ENCODE data around the gene MTHFS. TPM values are rescaled to one million over a fixed set of nuclear protein-coding genes. Genes with fewer than 3 reads are reported as not detected.

Gene MTHFS
- total and polyA plus RNA-seq, 7 donors, result 6.9 to 59.9 (median 31.0) TPM

DNA sequence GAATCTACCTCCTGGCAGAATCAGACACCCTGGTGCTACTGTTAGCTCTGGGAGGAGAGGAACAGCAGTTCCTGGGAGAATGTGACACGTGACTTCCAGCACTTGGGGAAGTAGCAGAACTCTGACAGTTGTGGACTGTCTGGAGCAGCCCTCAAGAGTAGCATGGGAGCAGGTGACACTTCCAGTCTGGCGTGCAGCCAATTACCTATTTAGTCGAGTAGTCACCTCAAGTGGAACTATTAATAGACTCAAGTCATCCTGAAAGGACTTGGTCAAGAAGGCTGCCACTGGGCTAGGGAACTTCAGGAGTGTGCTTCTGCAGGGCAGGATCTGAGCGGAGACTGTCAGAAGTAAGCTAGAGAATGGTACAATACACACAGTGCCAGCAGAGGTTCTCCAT, 62.3 kb downstream of the MTHFS start:
- 68 to 74% methylated on average over 4 of the region's 4 CpGs for WGBS, 2 donors

DNA sequence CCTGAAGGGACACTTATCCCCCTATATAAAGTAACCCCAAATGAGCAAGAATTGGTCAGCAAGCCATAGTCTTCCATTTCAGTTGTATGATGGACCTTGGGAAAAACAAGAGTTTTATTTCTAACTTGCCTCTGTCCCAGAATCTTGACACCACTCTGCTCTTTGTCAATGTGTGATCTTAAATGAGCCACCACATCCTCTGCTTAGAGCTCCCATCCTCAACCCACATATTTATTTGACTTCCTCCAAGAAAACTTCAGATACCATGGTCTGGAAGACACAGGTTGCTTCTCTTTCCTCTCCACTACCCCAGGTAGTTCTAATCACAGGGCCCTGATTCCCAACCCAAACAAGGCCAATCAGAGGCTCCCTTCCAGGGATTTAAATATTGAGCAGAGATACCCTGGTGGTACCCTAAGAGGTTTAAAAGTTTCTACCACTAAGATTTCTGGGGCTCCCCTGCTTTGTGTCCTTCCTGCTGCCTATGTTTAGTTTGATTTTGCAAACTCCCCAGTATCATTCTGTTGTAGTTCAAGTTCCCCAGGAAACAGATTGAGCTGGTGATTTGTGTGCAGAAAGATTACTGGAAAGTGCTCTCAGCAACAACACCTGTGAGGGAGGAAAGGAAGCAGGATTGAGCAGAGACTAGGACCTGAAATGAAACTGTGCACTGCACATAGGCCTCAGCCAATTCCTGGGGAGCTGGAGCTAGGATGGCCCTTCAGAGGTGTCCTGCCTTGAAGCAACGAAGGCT, 64.3 kb downstream of the MTHFS start:
- WGBS, 2 donors, result 72 to 95% methylated on average over 1 of the region's 1 CpG
- Histone ChIP-seq H3K4me1 (no peaks in the 10 kb centered on the region), H3K27ac (no peak overlapping the region), H3K9me3 (no peaks in the 10 kb centered on the region), H3K27me3 (no peaks in the 10 kb centered on the region), H3K4me3 (no peak overlapping the region), H3K36me3 (no peaks in the 10 kb centered on the region)
- TF ChIP-seq, protein P1, sequence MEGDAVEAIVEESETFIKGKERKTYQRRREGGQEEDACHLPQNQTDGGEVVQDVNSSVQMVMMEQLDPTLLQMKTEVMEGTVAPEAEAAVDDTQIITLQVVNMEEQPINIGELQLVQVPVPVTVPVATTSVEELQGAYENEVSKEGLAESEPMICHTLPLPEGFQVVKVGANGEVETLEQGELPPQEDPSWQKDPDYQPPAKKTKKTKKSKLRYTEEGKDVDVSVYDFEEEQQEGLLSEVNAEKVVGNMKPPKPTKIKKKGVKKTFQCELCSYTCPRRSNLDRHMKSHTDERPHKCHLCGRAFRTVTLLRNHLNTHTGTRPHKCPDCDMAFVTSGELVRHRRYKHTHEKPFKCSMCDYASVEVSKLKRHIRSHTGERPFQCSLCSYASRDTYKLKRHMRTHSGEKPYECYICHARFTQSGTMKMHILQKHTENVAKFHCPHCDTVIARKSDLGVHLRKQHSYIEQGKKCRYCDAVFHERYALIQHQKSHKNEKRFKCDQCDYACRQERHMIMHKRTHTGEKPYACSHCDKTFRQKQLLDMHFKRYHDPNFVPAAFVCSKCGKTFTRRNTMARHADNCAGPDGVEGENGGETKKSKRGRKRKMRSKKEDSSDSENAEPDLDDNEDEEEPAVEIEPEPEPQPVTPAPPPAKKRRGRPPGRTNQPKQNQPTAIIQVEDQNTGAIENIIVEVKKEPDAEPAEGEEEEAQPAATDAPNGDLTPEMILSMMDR (IDR thresholded peaks at IDR 0.05), result no peak
- TF ChIP-seq POLR2A (IDR thresholded peaks at IDR 0.05) (no peak), POLR2AphosphoS5 (IDR thresholded peaks at IDR 0.05) (no peak), EP300 (IDR thresholded peaks at IDR 0.05) (no peak)
- no peak for DNase-seq
- intact Hi-C loops (cut with DNase I), result no loop called here

More for the DNA sequence above, 62.3 kb downstream of the MTHFS start:
- TF ChIP-seq, protein P1 (IDR thresholded peaks at IDR 0.05), result no peak
- TF ChIP-seq POLR2AphosphoS5 (IDR thresholded peaks at IDR 0.05) (no peak), EP300 (IDR thresholded peaks at IDR 0.05) (no peak), POLR2A (IDR thresholded peaks at IDR 0.05) (no peak)
- peaks cover 0 to 4% (median 0%) of the 10 kb centered on the region in 4 donors for H3K36me3 ChIP-seq
- H3K27ac ChIP-seq, result no peak overlapping the region
- intact Hi-C loops (cut with DNase I), result no loop called here
- H3K9me3 ChIP-seq, result no peaks in the 10 kb centered on the region
- no peak overlapping the region for H3K4me3 ChIP-seq
- no peaks in the 10 kb centered on the region for H3K4me1 ChIP-seq
- no peaks in the 10 kb centered on the region for H3K27me3 ChIP-seq
- DNase-seq, result no peak

DNA sequence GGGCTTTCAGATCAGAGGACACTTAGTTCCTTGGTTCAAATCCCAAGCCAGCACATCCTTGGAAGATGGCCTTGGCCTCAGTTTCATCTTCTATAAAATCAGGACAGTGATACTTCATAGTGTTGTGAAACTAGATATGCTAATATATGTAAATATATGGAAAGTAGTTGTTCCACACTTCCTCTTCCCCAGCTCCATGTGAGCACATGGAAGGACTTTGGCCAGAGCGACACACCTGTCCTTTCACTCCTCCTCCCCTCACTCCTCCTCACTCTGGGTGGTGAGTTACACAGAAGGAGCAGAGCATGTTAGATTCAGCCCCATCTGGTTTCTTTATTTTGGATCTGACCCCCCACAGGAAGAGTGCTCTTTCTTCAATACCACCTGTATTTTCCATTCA, 65.2 kb downstream of the MTHFS start:
- H3K36me3 ChIP-seq, result no peaks in the 10 kb centered on the region
- intact Hi-C loops (cut with DNase I), result no loop called here
- H3K4me3 ChIP-seq, result no peak overlapping the region
- WGBS, 2 donors, result 71 to 92% methylated on average over 1 of the region's 1 CpG
- no peak for DNase-seq
- H3K27me3 ChIP-seq, result no peaks in the 10 kb centered on the region
- H3K9me3 ChIP-seq, result no peaks in the 10 kb centered on the region
- no peaks in the 10 kb centered on the region for H3K4me1 ChIP-seq
- no peak overlapping the region for H3K27ac ChIP-seq
- TF ChIP-seq POLR2AphosphoS5 (IDR thresholded peaks at IDR 0.05), result no peak
- no peak for TF ChIP-seq POLR2A (IDR thresholded peaks at IDR 0.05)
- TF ChIP-seq EP300 (IDR thresholded peaks at IDR 0.05), result no peak
- TF ChIP-seq, protein P1 (IDR thresholded peaks at IDR 0.05), result no peak

DNA sequence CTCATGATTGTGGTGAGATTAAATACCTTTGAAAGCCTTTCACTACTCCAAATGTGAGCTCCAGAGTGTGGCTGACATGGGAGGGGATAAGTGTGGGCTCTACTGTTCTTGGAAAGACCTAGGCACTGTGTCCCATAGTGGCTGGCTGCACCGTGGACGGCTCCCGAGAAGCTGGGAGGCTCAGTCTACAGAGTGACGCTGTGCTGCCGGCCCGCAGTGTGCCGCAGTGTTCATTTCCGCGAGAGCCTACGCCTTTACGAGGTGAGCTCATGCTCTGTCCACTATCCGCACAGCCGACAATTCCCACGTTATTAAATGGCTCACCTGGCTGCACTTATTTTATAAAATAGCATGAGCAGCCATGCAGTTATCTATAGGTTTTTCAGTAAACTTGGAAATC, 66.9 kb downstream of the MTHFS start:
- H3K4me1 ChIP-seq, result no peaks in the 10 kb centered on the region
- H3K4me3 ChIP-seq, result no peak overlapping the region
- DNase-seq, result no peak
- WGBS, 2 donors, result 94 to 96% methylated on average over 14 of the region's 14 CpGs
- no peaks in the 10 kb centered on the region for H3K9me3 ChIP-seq
- no peaks in the 10 kb centered on the region for H3K36me3 ChIP-seq
- intact Hi-C loops (cut with DNase I), result no loop called here
- no peaks in the 10 kb centered on the region for H3K27me3 ChIP-seq
- TF ChIP-seq, protein P1 (IDR thresholded peaks at IDR 0.05), result no peak
- TF ChIP-seq POLR2A (IDR thresholded peaks at IDR 0.05) (no peak), POLR2AphosphoS5 (IDR thresholded peaks at IDR 0.05) (no peak), EP300 (IDR thresholded peaks at IDR 0.05) (no peak)
- H3K27ac ChIP-seq, result no peak overlapping the region

DNA sequence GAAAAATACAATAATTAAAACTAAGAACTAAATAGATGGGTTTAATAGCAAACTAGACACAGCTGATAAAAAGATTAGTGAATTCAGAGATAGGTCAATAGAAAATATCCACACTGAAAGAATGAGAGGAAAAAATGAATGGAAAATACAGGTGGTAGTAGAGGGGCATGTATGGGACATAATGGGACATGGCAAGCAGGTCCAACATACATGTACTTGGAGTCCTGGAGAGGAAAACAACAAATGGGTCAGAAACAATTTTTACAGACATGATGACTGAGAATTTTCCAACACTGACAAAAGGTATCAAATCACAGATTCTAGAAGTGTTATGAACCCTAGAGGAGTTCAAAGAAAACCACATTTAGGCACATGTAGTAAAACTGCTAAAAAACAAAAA, 68.4 kb downstream of the MTHFS start:
- Histone ChIP-seq H3K27ac (no peak overlapping the region), H3K36me3 (no peaks in the 10 kb centered on the region), H3K9me3 (no peaks in the 10 kb centered on the region), H3K4me1 (no peaks in the 10 kb centered on the region), H3K27me3 (no peaks in the 10 kb centered on the region), H3K4me3 (no peak overlapping the region)
- DNase-seq, result no peak
- intact Hi-C loops (cut with DNase I), result no loop called here
- TF ChIP-seq, protein P1 (IDR thresholded peaks at IDR 0.05), result no peak
- no peak for TF ChIP-seq POLR2A (IDR thresholded peaks at IDR 0.05)
- no peak for TF ChIP-seq POLR2AphosphoS5 (IDR thresholded peaks at IDR 0.05)
- TF ChIP-seq EP300 (IDR thresholded peaks at IDR 0.05), result no peak
